ENCODE data around the gene WFDC6. TPM values are rescaled to one million over a fixed set of nuclear protein-coding genes. Genes with fewer than 3 reads are reported as not detected.

Gene WFDC6
- total and polyA plus RNA-seq, 12 donors: not detected

DNA sequence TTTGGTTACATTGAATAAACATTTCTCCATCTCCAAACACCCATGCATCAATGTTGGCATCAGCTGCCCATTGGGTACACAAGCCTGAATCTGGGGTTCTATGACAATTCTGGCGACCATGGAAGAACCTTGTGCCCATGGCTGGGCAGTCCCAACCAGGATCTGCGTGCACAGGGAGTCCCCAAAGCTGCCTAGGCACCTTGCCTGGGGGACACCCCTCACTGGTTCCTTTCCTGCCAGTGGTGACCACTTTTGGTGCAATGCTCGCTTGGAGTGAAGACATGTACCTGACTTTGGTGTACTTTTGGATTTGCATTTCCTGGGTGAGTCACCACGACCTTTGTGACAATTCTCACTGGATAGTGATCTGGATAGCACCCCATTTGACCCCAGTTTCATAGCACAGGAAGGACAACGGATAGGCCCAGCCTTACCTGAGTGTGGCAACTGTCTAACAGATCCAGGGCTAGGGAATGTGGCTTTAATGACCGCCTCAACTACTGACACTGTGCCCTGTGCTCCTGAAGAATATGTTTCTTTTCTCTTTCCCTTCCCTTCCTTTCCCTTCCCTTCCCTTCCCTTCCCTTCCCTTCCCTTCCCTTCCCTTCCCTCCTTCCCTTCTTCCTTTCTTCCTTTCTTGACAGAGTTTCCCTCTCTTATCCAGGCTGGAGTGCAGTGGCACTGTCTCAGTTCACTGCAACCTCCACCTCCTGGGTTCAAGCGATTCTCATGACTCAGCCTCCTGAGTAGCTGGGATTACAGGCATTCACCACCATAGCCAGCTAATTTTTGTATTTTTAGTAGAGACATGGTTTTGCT is 31.0 kb downstream of the WFDC6 start:
- TF ChIP-seq POLR2A (IDR thresholded peaks at IDR 0.05) (no peak), CTCF (IDR thresholded peaks at IDR 0.05) (no peak)
- H3K27ac ChIP-seq: no peak overlapping the region
- H3K27me3 ChIP-seq: peaks cover 12% of the 10 kb centered on the region
- no peak overlapping the region for H3K4me3 ChIP-seq
- H3K36me3 ChIP-seq (replicated peaks in 1 of 2): no peaks in the 10 kb centered on the region
- no peak for DNase-seq
- no peaks in the 10 kb centered on the region for H3K4me1 ChIP-seq (replicated peaks in 1 of 2)
- 64 to 78% (median 74%) methylated on average over 6 to 7 of the region's 7 CpGs for WGBS, 4 donors
- H3K9me3 ChIP-seq (replicated peaks in 1 of 3): no peaks in the 10 kb centered on the region
- intact Hi-C loops (cut with DNase I): no loop called here

- intact Hi-C loops (cut with DNase I): no loop called here
- no peak overlapping the region for H3K27ac ChIP-seq
- H3K36me3 ChIP-seq (replicated peaks in 1 of 2): no peaks in the 10 kb centered on the region
- peaks cover 15% of the 10 kb centered on the region for H3K27me3 ChIP-seq
- no peaks in the 10 kb centered on the region for H3K4me1 ChIP-seq (replicated peaks in 1 of 2)
- no peak overlapping the region for H3K4me3 ChIP-seq
- no peak for DNase-seq
- H3K9me3 ChIP-seq (replicated peaks in 1 of 3): no peaks in the 10 kb centered on the region
- TF ChIP-seq CTCF (IDR thresholded peaks at IDR 0.05): no peak
- TF ChIP-seq POLR2A (IDR thresholded peaks at IDR 0.05): no peak
- WGBS, 4 donors: 56 to 67% (median 64%) methylated on average over 5 of the region's 5 CpGs
These were observed 32.1 kb downstream of the WFDC6 start for GRCh38 chr20:45507011-45507820.

DNA sequence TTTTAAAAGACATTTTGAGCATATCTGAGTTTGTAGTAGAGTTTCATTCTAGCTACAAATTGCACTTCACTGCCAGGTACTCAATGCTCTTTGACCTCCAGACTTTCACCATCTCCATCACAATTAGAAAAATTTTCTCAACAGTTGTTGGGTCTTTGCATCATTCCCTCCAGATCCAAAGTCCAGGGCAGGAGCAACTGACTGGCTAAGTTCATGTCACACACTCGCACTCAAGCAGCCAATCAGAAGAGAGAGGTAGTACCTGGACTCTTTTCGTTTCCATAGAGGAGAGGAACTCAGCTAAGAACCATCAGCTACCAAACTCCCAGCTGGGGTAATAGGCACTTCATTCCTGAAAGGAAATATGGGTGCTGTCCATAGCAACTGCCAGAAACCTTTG is 32.9 kb downstream of the WFDC6 start:
- H3K27ac ChIP-seq: no peak overlapping the region
- no peak for TF ChIP-seq POLR2A (IDR thresholded peaks at IDR 0.05)
- no peak for TF ChIP-seq CTCF (IDR thresholded peaks at IDR 0.05)
- no peaks in the 10 kb centered on the region for H3K4me1 ChIP-seq (replicated peaks in 1 of 2)
- intact Hi-C loops (cut with DNase I): no loop called here
- DNase-seq: no peak
- no peak overlapping the region for H3K4me3 ChIP-seq
- peaks cover 15% of the 10 kb centered on the region for H3K27me3 ChIP-seq
- no peaks in the 10 kb centered on the region for H3K36me3 ChIP-seq (replicated peaks in 1 of 2)
- 74 to 82% (median 78%) methylated on average over 2 of the region's 2 CpGs for WGBS, 4 donors
- H3K9me3 ChIP-seq (replicated peaks in 1 of 3): no peaks in the 10 kb centered on the region

GRCh38 chr20:45503403-45503802 is 35.9 kb downstream of the WFDC6 start:
- H3K27me3 ChIP-seq: peaks cover 24% of the 10 kb centered on the region
- H3K4me1 ChIP-seq (replicated peaks in 1 of 2): no peaks in the 10 kb centered on the region
- TF ChIP-seq POLR2A (IDR thresholded peaks at IDR 0.05) (no peak), CTCF (IDR thresholded peaks at IDR 0.05) (no peak)
- DNase-seq: no peak
- 45 to 59% (median 51%) methylated on average over 2 of the region's 2 CpGs for WGBS, 4 donors
- intact Hi-C loops (cut with DNase I): no loop called here
- H3K9me3 ChIP-seq (replicated peaks in 1 of 3): no peaks in the 10 kb centered on the region
- H3K4me3 ChIP-seq: no peak overlapping the region
- H3K36me3 ChIP-seq (replicated peaks in 1 of 2): no peaks in the 10 kb centered on the region
- H3K27ac ChIP-seq: no peak overlapping the region

Measured in adrenal gland (tissue), 12 donors.